Stimulated activated CD4-positive, alpha-beta T cell treated with anti-CD3 and anti-CD28 coated beads, Interleukin-1b, Interleukin-23, amount 100 ng/mL, for 1 hour (primary cell): ENCODE results near the gene GALNT10.

Source experiments
- DNase-seq, 2 donors: peaks; one replicate each; pipeline ENCODE4 v3.0.0-alpha.2; 2020; ENCODE audit warnings: low read depth in 2 of 2

The GALNT10 gene

GRCh38 chr5:154321546-154321945 lies 131.0 kb downstream of the GALNT10 start:
- DNase-seq, result no peak

- DNase-seq, result no peak
These were observed 133.5 kb downstream of the GALNT10 start for GRCh38 chr5:154324033-154324432.

- no peak for DNase-seq
These were observed 135.0 kb downstream of the GALNT10 start for GRCh38 chr5:154325566-154325965.

- DNase-seq, result no peak
These were observed 138.5 kb downstream of the GALNT10 start for GRCh38 chr5:154329062-154329461.

- no peak for DNase-seq
These were observed 139.0 kb downstream of the GALNT10 start for GRCh38 chr5:154329519-154330040.

GRCh38 chr5:154330097-154330667 lies 139.6 kb downstream of the GALNT10 start:
- DNase-seq, result no peak

GRCh38 chr5:154331232-154331631 lies 140.7 kb downstream of the GALNT10 start:
- no peak for DNase-seq

GRCh38 chr5:154331924-154332323 lies 141.4 kb downstream of the GALNT10 start:
- DNase-seq, result no peak

GRCh38 chr5:154332451-154332850 lies 141.9 kb downstream of the GALNT10 start:
- DNase-seq, result no peak

- no peak for DNase-seq
These were observed 142.5 kb downstream of the GALNT10 start for GRCh38 chr5:154333016-154333415.

- no peak for DNase-seq
These were observed 144.0 kb downstream of the GALNT10 start for GRCh38 chr5:154334406-154335064.

GRCh38 chr5:154335065-154335448 lies 144.5 kb downstream of the GALNT10 start:
- DNase-seq, result no peak

- DNase-seq, result no peak
These were observed 151.1 kb downstream of the GALNT10 start for GRCh38 chr5:154341620-154342019.

GRCh38 chr5:154342211-154342610 lies 151.7 kb downstream of the GALNT10 start:
- no peak for DNase-seq

- no peak for DNase-seq
These were observed 152.4 kb downstream of the GALNT10 start for GRCh38 chr5:154342963-154343362.

- DNase-seq, result no peak
These were observed 153.9 kb downstream of the GALNT10 start for GRCh38 chr5:154344461-154344860.

- DNase-seq, result no peak
These were observed 154.9 kb downstream of the GALNT10 start for GRCh38 chr5:154345255-154345952.

GRCh38 chr5:154346427-154346826 lies 155.9 kb downstream of the GALNT10 start:
- DNase-seq, result no peak

GRCh38 chr5:154349626-154350264 lies 159.2 kb downstream of the GALNT10 start:
- no peak for DNase-seq

GRCh38 chr5:154351141-154351540 lies 160.6 kb downstream of the GALNT10 start:
- DNase-seq, result no peak

- no peak for DNase-seq
These were observed 161.0 kb downstream of the GALNT10 start for GRCh38 chr5:154351566-154351965.

- no peak for DNase-seq
These were observed 162.5 kb downstream of the GALNT10 start for GRCh38 chr5:154352960-154353548.
